KOPT-K1 (cell line): ENCODE results near the gene IRX2.

ENCODE experiments used
- H3K27ac ChIP-seq: fragments of 200-600 bp; sonication (generic); 2 replicates; pipeline ENCODE4 v1.5.1; 2016; ENCODE audit warnings: antibody characterized with exemption, mild to moderate bottlenecking, low read depth, low read length; ENCODE audit not compliant: poor library complexity, severe bottlenecking
- H3K36me3 ChIP-seq: fragments of 200-600 bp; sonication (generic); 2 replicates; pipeline ENCODE4 v1.5.1; 2017; ENCODE audit warnings: antibody characterized with exemption, mild to moderate bottlenecking, low read length, moderate library complexity; ENCODE audit not compliant: insufficient read depth
- H3K9me3 ChIP-seq: fragments of 200-600 bp; sonication (generic); 2 replicates; pipeline ENCODE4 v1.5.1; 2017; ENCODE audit warnings: antibody characterized with exemption, low read length, mild to moderate bottlenecking; ENCODE audit not compliant: insufficient read depth, poor library complexity, severe bottlenecking

IRX2 gene

DNA sequence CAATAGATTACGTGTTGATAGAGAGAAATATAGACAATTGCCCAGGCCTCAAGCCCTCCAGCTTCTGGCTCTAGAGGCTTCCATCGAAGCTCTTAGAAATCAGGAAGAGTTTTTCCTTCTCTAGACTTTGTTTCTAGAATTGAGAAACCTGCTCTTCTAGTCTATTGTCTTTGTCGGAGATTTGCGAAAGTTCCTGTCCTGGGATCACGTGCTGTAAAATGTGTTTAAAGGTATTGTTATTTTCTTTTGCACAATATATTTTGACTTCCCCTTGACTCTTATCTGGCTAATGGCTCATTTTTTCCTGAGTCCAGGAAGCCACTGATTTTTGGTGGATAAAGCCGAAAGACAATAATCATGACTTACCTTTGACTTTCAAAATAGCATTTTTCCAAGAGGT lies 32.1 kb downstream of the IRX2 start:
- no peaks in the 10 kb centered on the region for H3K9me3 ChIP-seq
- H3K27ac ChIP-seq: no peak overlapping the region
- H3K36me3 ChIP-seq: no peaks in the 10 kb centered on the region

DNA sequence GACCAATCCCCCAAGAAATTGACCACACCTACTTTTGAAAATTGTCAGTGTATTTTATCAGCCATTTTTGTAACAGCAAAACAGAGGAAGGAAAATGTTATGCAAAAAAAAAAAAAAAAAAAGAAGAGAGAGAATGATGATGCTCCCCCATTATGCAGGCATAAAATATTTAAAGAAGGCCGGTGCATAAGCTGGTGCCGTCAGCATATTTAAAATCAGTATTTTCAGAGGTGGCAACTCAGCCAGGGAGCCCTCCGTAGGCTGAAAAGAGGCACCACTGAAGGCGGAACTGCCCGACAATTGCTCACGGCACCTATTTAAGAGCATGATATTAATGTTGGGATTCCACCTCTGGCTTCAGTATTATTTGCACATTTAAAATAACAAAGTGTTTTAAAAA lies 33.4 kb downstream of the IRX2 start:
- H3K9me3 ChIP-seq: no peaks in the 10 kb centered on the region
- H3K36me3 ChIP-seq: no peaks in the 10 kb centered on the region
- no peak overlapping the region for H3K27ac ChIP-seq

DNA sequence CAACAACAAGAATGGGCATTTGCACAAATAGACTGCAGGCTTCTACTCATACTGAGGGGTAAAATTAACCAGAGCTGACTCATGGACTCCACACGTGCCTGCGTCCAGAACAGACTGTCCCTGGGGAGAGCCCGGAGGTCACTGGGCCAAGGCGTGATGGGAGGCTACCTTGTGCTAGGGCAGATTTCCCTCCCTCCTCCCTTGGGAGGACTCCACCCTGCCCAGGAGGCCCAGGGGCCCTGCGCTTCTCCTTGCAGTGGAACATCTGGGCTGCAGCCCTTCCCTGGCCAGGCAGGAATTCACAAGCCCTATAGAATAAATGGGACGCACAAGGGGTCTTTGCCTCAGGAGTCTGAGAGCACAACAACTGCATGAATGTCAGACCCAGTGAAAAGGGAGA lies 35.6 kb downstream of the IRX2 start:
- H3K36me3 ChIP-seq: no peaks in the 10 kb centered on the region
- H3K9me3 ChIP-seq: no peaks in the 10 kb centered on the region

DNA sequence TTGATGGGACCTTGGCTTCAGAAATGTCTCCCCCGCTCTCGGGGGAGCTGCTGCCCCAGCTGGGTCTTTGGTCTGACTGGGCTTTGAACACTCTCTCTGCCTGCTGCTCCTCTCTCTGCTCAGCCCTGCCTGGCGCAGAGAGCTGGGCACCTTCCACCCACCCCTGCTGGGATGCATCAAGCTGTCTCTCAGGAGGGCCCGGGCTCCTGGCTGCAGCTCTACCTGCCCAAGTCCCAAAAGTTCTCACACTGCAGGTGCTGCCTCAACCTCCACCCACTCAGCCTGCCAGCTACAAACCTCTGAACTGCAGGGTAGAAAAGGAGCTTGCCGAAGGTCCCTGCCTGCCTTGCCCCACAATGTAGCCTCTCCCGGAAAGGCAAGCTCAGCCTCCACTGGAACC lies 36.7 kb downstream of the IRX2 start:
- Histone ChIP-seq H3K9me3 (no peaks in the 10 kb centered on the region), H3K36me3 (no peaks in the 10 kb centered on the region), H3K27ac (no peak overlapping the region)

More for the DNA sequence above, 35.6 kb downstream of the IRX2 start:
- no peak overlapping the region for H3K27ac ChIP-seq

DNA sequence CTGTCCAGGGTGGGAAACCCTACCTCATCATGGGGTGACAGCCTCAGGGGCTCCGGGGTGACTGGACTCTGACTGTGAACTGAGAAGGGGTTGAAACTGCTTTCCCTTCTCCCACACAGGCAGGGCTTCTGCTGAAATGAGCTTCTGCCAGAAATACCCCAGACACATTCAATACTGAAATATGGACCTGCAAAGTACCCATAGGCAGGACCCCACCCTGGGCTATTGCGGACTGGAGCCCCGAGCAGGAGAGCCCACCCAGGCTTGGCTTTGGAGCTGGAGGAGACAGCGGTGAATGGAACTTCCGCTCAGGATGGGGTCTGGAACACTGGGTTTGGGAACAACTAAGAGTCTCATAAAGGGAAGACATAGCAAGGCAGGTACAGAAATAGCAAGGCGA lies 37.5 kb downstream of the IRX2 start:
- Histone ChIP-seq H3K27ac (no peak overlapping the region), H3K9me3 (no peaks in the 10 kb centered on the region), H3K36me3 (no peaks in the 10 kb centered on the region)

DNA sequence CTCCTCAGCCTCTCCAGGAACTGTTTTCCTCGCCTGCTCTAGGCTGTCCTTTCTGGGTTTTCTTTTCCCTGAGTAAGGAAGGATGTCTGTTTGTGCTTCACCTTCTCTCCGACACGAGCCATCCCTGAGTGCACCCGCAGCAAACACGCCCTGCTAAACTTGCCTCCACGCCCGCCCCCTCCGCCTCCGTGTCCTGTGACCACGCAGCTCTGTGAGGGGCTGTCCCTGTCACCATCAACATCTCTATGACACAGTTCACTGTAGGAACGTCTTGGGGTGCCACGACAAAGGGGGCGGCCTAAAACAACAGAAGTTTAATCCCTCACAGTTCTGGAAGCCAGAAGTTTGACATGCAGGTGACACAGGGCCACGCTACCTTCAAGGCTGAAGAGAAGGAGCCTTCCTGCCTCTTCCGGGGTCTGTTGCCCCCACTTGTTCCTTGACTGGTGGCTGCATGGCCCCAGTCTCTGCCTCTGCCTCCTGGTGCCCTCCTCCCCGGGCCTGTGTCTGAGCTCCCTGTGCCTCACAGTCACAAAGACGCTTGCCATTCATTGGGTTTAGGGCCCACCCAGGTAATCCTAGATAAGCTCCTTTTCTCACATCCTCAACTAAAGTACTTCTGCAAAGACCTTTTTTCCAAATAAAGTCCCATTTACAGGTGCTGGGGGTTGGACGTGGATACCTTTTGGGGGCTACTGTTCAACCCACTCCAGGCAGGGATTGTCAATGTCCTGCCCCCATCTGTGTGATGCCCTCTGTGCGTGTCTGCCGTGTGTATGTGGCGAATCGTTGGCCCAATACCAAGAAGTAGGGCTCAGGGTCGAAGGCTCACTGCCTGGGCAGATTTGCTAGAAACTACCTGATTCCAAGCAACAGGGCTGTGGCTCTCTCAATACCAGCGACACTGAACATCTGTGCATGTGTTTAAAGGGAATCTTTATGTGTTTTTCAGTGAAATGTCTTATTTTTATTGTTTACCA lies 39.7 kb downstream of the IRX2 start:
- Histone ChIP-seq H3K27ac (no peak overlapping the region), H3K9me3 (no peaks in the 10 kb centered on the region)

DNA sequence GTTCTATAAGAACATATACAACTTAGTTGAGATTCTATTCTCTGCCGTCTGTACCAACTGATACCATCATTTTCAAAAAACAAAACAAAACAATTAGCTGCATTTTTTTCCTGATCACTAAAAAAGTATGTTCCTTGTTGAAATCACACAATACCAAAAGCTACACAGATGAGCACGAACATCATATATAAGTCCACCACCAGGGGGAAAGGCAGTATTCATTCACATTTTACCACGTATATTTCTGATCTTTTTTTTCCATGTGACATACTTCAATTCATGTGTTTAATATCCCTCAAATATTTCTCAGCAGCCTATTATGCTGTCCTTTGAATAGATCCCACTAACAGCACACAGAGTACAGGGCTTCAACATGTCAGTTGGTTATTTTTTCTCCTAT lies 40.6 kb downstream of the IRX2 start:
- Histone ChIP-seq H3K36me3 (no peaks in the 10 kb centered on the region), H3K27ac (no peak overlapping the region), H3K9me3 (no peaks in the 10 kb centered on the region)

More for the DNA sequence above, 39.7 kb downstream of the IRX2 start:
- H3K36me3 ChIP-seq: no peaks in the 10 kb centered on the region

DNA sequence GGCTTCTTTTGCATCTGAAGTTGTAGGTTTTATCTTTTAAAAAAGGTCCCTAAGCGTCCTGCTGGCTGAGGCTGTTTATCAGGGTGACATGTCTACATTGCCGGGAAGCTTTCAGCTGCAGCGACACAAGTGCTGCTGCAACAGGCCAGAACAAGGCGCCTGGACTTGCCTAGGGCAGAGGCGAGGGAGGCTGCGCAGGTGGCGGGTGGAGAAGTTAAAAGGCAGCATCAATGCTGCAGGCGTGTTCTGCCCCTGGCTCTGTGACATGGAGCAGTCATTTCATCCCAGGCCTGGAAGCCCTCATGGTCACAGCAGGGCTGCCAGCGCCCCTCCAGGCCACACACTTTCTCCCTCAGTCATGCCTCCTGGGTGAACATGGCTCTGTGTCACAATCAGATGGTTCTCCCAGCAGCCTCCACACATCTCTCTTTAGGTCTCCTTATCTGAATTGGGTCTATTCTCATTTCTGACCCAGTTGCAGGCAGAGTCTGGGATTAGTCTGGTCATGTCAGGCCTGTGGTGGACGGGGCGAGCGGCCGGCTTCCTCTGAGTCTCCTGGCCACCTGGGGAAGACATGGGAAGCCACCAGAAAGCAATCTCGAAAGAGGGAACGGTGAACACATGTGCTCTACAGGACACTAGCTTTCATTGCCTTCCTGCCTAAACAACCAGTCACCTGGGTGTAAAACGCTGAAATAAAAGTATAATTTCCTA lies 41.3 kb downstream of the IRX2 start:
- H3K27ac ChIP-seq: no peak overlapping the region
- H3K9me3 ChIP-seq: no peaks in the 10 kb centered on the region
- no peaks in the 10 kb centered on the region for H3K36me3 ChIP-seq

DNA sequence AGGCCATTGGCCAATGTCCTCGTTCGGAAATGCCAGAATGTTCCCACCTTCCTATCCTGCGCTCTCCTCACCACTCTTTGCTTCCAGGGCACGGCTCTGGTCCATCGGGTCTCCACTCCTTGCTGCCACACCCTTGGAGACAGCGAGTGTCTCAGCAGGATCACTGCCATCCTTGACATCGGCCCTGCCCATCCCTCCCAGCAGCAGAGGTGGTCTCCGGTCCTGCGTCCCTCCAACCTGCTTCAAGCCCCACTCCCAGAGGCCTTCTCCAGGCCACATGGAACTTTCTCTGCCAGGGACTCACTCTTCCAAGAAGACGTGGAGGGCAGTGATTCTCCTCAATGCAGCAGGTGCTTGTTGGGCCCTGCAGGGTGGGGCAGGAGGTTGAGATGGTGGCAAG lies 42.7 kb downstream of the IRX2 start:
- Histone ChIP-seq H3K27ac (no peak overlapping the region), H3K9me3 (no peaks in the 10 kb centered on the region), H3K36me3 (no peaks in the 10 kb centered on the region)

DNA sequence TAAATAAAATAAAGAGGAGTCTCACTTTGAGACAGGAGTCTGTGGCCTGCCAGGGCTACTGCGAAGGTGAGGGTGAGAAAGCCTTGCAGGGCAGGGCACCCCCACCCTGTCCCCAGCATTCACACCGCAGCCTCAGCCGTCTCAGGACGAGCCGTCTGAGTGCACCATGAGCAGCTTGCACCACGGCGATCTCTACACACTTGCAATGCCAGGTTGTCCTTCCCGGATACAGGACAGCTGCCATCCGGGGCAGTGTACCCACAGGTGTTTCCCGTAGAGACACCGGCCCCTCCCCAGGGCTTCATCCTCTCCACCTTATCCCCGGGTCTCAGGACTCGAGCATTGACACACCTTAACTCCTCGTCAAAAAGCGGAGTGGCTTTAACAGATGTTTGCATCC lies 43.3 kb downstream of the IRX2 start:
- no peaks in the 10 kb centered on the region for H3K9me3 ChIP-seq
- H3K27ac ChIP-seq: no peak overlapping the region
- H3K36me3 ChIP-seq: no peaks in the 10 kb centered on the region

DNA sequence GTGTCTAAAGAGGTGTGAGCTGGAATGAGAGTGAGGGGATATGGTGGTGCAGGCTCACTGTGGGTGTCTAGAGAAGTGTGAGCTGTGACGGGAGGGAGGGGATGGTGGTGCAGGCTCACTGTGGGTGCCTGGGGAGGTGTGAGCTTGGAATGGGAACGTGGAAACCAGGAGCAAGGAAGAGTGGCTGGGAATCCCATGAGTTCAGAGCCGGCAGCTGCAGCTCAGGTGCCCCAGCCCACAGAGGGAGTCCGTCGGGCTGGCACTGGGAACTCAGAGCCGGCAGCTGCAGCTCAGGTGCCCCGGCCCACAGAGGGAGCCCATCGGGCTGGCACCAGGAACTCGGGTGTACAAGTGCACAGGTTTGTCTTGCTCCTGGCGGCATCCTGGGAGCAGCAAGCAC lies 45.6 kb downstream of the IRX2 start:
- no peaks in the 10 kb centered on the region for H3K36me3 ChIP-seq
- H3K9me3 ChIP-seq: no peaks in the 10 kb centered on the region
- no peak overlapping the region for H3K27ac ChIP-seq

DNA sequence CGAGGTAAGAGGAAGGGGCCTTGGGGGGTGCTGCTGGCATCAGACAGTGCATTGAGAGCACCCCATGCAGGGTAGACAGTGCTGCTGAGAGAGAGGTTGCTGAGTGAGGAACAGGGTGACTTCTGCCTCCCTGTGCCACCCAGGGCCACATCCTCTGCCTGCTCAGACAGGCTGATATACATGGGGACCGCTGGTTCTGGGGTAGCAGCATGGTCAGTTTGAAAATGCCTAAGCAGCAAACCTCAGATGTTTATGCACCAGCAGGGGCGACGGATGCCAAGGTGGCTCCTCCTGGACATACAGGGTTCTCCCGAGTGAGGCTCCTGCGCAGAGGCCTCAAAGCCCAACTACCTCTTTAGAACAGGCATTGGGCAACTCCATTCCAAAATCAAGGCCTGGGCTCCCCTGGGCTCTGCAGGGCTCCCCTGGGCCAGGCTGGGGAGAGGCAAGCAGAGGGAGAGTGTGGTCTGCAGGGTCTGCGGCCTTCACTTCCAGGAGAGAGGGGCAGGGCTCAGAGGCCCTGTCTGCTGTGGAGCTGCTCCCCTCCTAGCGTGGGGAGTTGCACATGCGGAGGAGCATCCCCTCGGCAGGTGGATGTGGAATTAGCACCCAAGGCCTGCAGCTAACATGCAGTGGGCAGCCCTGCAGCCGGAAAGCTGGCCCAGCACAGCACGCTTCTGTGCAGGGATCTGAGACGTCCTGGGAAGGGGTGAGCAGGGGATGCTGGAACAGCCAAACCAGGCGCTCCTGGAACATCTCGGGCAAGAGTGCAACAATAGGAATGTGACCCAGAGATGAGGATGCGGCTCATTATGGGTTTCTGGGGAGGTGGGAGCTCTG lies 46.5 kb downstream of the IRX2 start:
- no peaks in the 10 kb centered on the region for H3K9me3 ChIP-seq
- no peak overlapping the region for H3K27ac ChIP-seq
- no peaks in the 10 kb centered on the region for H3K36me3 ChIP-seq

DNA sequence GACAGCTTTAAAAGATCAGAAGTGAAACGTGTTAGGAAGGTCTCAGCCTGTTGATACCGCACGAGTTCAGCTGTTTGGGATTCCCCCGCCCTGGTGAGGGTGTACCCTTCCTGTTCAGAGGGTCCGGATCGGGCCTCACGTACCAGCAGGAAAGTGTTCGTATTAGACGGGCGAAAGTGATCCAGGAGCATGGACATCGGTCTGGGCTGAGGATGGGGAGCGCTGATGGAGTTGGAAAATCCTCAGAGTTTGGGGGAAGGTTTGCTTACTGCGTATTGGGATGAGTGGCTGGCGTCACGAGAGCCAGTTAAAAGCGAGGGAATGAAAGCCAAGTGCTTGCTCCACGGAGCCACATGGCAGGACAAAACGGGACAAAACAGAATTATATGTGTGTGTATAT lies 47.4 kb downstream of the IRX2 start:
- peaks cover 5% of the 10 kb centered on the region for H3K9me3 ChIP-seq
- no peaks in the 10 kb centered on the region for H3K36me3 ChIP-seq
- no peak overlapping the region for H3K27ac ChIP-seq

DNA sequence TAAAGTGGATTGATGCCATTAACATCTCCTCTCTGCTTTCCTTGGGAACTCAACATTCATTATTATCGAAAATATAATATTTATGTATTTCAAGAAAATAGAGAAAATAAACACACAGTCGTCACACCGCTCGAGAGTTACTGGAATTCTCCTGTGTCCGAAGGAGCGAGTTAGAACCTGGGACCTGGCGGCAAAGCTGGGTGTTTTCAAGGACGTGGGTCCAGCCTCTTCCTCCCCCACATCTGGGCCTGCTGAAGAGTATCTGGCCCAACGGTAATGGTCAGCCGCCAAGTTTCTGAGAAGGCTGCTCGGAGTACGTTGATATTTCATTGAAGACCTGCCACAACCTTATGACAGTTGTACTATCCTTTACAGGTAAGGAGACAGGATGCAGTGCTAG lies 47.9 kb downstream of the IRX2 start:
- no peak overlapping the region for H3K27ac ChIP-seq
- H3K9me3 ChIP-seq: peaks cover 5% of the 10 kb centered on the region
- no peaks in the 10 kb centered on the region for H3K36me3 ChIP-seq

DNA sequence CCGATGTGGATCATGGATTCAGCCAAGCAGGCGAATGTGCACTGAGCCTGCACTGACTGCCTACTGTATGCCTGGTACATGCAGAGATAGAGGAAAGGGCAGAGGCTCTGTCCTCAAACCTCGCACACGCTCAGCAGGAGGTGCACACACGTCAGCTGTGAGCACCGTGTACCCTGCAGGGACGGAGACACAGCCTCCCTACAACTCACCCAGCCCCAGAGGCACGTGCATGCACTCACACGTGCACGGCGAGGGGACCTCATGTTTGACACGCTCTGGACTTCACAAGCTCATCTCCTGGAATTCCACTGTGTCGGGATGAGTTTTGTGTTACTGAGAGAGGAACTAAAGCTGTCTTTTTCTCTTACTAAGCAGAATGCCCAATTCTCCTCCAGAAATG lies 48.4 kb downstream of the IRX2 start:
- Histone ChIP-seq H3K36me3 (no peaks in the 10 kb centered on the region), H3K27ac (no peak overlapping the region), H3K9me3 (peaks cover 5% of the 10 kb centered on the region)
